Fibroblast of skin of left biceps (primary cell): ENCODE results near the gene AHCTF1.

Experiments
- DNase-seq, 2 experiments: peaks; one replicate each; pipeline ENCODE4 v3.0.0-alpha.2; 2013; ENCODE audit warnings: low read depth in 2 of 2

AHCTF1 gene

GRCh38 chr1:246798606-246799496 lies 132.9 kb downstream of the AHCTF1 start:
- DNase-seq: no peak

- DNase-seq: no peak
Measured at GRCh38 chr1:246798107-246798506, 133.6 kb downstream of the AHCTF1 start.

- DNase-seq: no peak
Measured at GRCh38 chr1:246797597-246797996, 134.2 kb downstream of the AHCTF1 start.

GRCh38 chr1:246797157-246797556 lies 134.6 kb downstream of the AHCTF1 start:
- no peak for DNase-seq

- DNase-seq: no peak
Measured at GRCh38 chr1:246795906-246796694, 135.6 kb downstream of the AHCTF1 start.

- DNase-seq: no peak
Measured at GRCh38 chr1:246794828-246795671, 136.7 kb downstream of the AHCTF1 start.

GRCh38 chr1:246794048-246794827 lies 137.5 kb downstream of the AHCTF1 start:
- DNase-seq: no peak

GRCh38 chr1:246793356-246793896 lies 138.3 kb downstream of the AHCTF1 start:
- no peak for DNase-seq

GRCh38 chr1:246792603-246793002 lies 139.1 kb downstream of the AHCTF1 start:
- no peak for DNase-seq

- no peak for DNase-seq
Measured at GRCh38 chr1:246791303-246791918, 140.3 kb downstream of the AHCTF1 start.

- DNase-seq: no peak
Measured at GRCh38 chr1:246790833-246791232, 140.9 kb downstream of the AHCTF1 start.

- no peak for DNase-seq
Measured at GRCh38 chr1:246790364-246790763, 141.4 kb downstream of the AHCTF1 start.

GRCh38 chr1:246789454-246790339 lies 142.1 kb downstream of the AHCTF1 start:
- DNase-seq: no peak
